22Rv1 (cell line): Measurements from ENCODE around the gene MACIR.

ENCODE experiments used
- CTCF ChIP-seq: fragments of 450-650 bp; IDR thresholded peaks from 2 replicates; pipeline ENCODE4 v1.5.1; 2017; ENCODE audit warnings: mild to moderate bottlenecking
- ZFX ChIP-seq: fragments of 450-650 bp; IDR thresholded peaks from 2 replicates; pipeline ENCODE4 v1.6.1; 2017; ENCODE audit warnings: antibody characterized with exemption, borderline replicate concordance

GRCh38 chr5:103216697-103217096 is 41.9 kb upstream of the MACIR start:
- TF ChIP-seq CTCF (no peak), ZFX (no peak)
